ENCODE results near the gene DTX1.
A peak's percentile ranks its signal among the peaks of the same experiment; 100 is the strongest.

DTX1 gene

GRCh38 chr12:113056631-113057488 lies at the start of gene DTX1:
Gene DTX1, plus strand, starts transcription at chr12:113056730. Its CDS starts 1,463 bp downstream, at chr12:113058193.
- no peak for DNase-seq

GRCh38 chr12:113007166-113007565 lies 49.4 kb upstream of the DTX1 start:
- DNase-seq, result no peak

GRCh38 chr12:113010701-113011100 lies 45.8 kb upstream of the DTX1 start:
- DNase-seq, result no peak

- no peak for DNase-seq
Measured at GRCh38 chr12:113014565-113014964, 42.0 kb upstream of the DTX1 start.

DNA sequence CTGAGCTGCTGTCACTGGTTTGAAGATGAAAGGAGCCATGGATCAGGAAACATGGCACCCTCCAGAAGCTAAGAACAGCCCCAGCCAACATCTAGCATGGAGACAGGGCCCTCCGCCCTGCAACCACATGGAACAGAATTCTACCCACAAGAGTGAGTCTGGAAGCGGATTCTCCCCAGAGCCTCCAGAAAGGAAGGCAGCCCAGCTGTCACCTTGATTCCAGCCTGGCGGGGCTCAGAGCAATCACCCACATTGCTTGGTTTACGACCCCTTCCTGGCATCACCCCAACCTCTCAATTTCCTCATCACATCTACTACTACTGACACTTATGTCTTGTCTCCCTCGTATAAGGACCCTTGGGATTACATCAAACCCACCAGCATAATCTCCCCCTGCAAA lies 39.7 kb upstream of the DTX1 start:
- peak; percentile 92 to 94 for DNase-seq

DNA sequence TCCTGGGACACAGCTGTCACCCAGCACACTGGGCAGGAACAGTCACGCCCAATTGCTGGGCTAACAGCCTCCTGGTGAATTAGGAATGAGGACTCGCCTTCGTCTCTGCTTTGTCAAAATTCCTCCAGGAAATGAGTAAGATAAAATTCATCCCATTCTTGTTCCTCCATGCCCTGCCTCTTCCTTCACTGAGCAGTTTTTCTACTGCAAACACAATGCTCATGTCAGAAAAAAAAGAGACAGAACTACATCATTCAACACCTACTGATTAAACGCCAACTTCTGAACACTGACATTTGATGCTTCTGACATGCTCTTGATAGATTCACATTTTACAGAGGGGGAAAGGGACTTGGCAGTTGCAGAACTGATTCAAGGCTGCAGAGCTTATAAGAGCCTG lies 37.5 kb upstream of the DTX1 start:
- DNase-seq, result no peak

DNA sequence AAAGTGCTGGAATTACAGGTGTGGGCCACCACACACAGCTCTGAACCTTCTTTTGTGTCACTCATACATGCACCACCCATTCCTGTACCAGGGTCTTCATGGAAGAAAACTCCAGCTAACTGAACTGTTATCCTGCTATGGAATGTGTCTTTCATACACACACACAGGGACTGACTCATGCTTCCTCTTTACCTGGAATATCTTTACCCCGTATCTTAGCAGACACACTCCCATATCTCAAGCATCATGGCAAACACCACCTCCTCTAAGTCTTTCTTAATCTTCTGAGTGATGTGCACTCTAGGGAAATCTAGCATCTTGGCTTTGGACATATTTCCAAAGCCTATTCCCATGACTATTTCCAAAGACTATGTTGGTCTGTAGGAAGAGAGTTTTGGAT lies 35.0 kb upstream of the DTX1 start:
- DNase-seq, result no peak

DNA sequence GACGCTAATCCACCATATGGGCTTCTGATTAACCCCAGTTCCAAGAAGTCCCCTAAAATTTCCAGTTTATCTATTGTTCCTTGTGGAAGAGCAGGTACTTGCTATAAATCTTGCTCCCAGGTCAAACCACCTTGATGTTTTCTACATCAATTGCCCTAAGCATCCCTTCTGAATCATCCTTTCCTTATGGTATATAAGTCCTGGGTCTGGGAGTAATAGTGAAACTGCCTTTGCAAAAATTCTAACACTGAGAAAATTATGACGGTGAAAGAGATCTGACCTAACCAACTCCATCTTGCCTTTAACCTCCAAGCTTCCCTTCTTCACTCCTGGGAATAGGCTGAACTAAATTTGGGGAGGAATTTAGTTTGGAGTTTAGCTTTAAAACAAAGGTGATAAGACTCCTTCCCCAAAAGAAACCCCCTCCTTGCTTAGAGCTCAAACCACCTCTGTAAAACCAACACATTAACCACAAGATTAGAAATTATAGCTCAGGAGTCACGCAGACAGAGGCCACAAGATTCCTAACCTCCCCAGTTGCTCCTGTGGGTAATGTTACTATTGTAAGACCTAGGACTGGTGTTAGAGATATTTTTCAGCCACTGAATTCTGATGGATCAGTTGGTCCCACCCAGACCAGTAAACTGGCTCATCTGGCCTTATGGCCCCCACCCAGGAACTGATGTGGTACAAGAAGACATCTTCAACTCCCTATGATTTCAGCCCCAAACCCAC lies 33.8 kb upstream of the DTX1 start:
- no peak for DNase-seq

- no peak for DNase-seq
Measured at GRCh38 chr12:113027726-113028125, 28.8 kb upstream of the DTX1 start.

DNA sequence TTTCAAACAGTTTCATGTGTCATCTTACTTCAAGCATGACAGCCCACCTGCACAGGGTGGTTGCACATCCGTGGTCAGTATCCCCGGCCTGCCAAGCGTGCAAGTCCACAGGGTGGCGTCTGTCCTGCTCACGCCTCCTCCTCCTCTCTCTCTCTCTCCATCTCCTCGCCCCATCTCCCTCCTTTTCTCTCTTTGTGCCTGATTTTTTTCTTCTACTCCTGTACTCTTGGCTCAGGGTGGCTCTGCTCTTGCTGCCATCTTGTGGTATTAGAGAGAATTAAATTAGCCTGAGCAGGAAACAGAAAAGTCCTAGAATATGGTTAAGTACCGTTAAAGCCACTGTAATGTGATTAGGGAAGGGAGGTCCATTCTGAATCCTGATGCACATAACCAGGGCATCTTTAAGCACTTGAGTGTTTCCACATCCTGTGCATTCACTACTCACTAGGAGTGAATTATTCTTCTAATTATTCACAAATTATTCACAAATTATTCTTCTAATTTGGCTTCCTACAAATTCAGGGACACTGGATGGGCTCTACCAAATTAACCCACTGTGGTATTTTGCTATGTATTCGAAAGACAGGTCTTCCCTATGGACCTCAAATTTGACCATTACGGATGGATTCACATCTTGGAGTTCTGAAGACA lies 25.5 kb upstream of the DTX1 start:
- DNase-seq, result peak; percentile 80 to 84

DNA sequence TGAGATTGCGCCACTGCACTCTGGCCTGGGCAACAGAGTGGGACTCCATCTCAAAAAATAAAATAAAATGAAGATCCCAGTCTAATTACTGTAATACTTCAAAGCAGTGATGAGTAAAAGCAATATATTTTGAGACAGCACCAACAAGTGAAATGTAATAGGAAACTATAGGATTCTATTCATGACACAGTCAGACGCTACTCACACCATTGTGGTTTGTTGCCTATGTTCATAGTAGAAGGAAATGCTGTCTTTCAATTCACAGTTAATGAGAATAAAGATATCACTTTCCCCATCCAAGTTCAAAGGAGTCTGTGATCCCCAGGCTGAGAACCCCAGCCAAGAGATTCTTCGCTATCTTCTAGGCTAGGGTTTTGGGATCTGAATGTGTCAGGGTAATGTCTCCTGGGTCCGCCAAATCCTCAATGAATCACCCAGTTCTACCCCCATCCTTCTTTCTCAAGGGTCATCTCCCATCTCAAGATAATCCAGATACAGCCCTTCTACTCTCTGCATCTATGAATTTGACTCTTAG lies 16.6 kb upstream of the DTX1 start:
- DNase-seq, result no peak

GRCh38 chr12:113040722-113041171 lies 15.8 kb upstream of the DTX1 start:
- DNase-seq, result peak in 1 of 2 experiments; percentile 26

GRCh38 chr12:113041560-113041959 lies 15.0 kb upstream of the DTX1 start:
- DNase-seq, result no peak

DNA sequence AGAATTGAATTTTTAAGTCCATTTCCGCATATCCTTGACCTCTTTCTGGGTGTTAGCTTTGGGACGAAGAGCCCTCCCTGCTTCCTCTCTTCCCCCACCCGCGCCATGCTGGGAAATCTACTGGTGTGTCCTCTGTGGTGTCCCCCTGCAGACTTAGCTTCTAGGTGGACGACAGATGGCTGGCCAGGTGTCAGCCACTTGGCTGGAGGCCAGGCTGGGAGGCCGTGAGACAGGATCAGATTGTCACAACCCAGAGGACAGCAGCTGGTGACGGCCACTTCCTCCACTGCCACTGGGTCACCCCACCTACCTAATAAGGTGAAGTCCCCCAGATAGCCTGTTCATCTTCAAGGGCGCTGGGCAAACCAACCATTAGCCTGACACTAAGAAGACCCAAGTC lies 13.3 kb upstream of the DTX1 start:
- DNase-seq, result peak; percentile 82 to 95

DNA sequence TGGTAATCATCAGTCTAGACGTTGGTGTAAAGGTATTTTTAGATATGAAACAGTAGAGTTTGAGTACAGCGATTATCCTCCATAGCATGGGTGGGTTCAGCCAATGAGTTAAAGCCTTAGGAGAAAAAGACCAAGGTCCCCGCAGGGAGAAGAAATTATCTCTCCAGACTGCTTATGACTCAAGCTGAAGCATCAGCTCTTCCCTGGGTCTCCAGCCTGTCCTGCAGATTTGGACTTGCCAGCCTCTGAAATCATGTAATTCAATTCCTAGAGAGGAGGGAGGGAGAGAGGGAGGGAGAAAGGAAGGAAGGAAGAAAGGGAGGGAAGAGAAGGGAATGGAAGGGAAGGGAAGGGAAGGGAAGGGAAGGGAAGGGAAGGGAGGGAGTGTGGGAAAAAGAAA lies 12.0 kb upstream of the DTX1 start:
- DNase-seq, result no peak

DNA sequence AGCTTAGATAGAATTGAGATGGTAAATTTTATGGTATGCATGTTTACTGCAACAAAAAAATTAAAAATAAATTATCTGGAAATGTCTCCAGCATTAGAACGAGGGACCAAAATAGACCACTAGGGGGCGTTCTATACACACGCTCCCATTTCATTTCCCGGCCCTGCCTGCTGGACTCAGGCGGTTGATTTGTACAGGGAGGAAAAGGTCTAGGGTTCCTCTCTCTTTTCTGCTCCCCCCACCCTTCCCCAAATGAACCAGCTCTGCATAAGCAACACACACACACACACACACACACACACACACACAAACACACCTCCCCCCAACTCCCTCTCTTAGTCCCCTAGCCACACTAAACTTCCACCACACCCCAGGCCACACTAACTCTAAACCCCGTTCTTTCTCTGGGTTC lies 7.8 kb upstream of the DTX1 start:
- DNase-seq, result peak; percentile 49 to 63

DNA sequence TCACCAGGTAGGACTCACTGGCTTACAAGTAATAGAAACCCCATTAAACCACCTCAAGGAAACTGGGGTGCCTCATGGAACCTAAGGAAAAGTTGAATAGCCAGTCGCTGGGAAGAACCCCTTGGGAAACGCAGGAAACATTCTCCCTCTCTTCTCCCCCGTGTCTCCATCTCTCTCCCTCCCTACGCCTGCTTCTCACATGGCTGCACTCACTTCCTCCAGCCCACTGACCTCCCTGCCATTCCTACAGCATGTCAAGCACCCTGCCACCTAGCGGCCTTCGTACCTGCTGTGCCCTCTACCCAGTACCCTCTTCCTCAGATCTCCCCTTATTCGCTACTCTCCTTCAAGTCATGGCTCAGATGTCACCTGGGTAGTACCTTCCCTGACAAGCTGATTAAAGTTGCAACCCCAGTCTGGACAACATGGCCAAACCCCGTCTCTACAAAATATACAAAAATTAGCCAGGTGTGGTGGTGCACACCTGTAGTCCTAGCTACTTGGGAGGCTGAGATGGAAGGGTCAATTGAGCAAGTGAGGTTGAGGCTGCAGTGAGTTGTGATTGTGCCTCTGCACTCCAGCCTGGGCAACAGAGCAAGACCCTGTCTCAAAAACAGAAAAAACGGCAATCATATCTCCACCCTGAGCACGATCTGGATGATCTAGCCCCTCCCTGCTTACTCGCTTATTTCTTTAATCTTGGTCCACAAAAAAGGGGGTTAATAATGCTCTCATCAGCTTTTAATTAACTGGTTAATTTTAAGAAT lies 6.4 kb upstream of the DTX1 start:
- peak in 1 of 2 experiments; percentile 10 for DNase-seq

DNA sequence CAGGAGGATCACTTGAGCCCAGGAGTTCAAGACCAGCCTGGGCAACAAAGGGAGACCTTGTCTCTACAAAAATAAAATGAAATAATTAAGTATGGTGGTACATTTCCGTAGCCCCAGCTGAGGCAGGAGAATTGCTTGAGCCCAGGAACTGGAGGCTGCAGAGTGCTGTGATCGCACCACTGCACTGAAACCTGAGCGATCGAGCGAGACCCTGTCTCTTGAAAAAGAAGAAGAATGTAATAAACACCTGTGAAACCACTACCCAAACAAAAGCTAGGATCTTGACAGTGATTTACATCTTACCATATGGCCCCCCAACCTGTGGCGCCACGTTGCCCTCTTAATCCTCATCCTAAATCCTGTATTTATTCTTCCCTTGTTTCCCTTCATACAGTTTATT lies 5.7 kb upstream of the DTX1 start:
- DNase-seq, result peak in 1 of 2 experiments; percentile 27

DNA sequence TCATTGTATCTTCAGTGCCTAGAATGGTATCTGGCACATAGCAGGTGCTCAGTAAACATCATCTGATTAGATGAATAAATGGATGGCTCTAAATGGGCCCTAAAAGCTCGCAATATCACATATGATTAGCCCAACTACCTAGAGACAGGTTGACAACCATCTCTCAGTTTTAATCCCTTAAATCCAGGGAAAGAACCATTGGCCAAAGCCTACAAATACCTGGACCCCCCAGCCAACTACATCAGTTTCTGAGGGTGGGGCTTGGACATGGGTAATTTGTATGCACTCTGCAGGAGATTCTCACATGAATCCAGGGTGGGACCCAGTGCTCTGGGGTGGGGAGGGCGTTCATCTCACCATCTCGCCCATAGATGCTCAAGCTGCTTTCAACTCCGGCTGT lies 4.8 kb upstream of the DTX1 start:
- DNase-seq, result no peak

- no peak for DNase-seq
Measured at GRCh38 chr12:113052326-113052725, 4.2 kb upstream of the DTX1 start.

DNA sequence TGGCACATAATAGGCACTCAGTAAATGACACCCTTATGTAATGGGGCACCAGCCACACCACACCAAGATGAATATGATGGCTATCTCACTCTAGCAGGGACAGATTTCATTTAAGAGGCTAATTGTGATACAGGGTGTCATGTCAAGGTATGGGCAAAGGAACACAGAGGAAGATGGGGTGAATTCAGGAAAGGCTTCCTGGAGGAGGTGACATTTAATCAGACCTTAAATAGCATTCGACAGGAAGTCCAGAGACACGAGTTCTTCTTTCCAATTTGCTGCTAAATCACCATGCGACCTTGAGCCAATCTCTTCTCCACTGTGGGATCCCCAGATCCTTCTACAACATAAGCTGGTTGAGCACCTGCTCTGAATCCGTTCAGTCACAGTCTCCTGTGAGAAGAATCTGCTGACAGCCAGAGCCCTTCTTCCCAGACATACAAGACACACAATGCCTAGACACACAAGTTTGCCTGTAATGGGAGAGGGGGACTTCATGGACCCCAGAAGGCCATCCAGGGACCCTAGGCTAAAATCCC lies 1.5 kb upstream of the DTX1 start:
- no peak for DNase-seq

Data from NCI-H524 (cell line).